ENCODE data around the gene ZNF451. TPM values are rescaled to one million over a fixed set of nuclear protein-coding genes. Genes with fewer than 3 reads are reported as not detected.

The ZNF451 gene
- total and polyA plus RNA-seq, 2 donors (not counting 3 experiments of a cell fraction or from before 2014, with no cell fraction given): 9.9 to 64.4 TPM

DNA sequence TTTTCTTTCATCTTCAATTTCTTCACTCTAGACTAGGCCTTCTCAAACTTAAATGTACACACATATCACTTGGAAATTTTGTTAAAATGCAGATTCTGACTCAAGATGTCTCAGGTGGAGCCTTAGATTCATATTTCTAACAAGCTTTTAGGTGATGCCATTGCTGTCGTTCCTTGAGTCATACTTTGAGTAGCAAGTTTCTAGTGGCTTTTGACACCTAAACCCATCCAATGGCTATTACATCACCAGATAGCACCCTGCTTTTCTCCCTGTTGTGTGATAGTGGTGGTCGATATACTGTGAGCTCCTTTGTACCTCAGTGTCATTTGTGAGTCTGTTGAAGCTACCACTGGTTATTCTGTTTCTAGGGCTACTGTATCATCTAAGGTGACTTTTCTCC lies 47.4 kb downstream of the ZNF451 start:
- FAIRE-seq (no peak), DNase-seq (ENCODE audit: low read depth, low spot score) (no peak)
- H3K36me3 ChIP-seq (ENCODE audit: control insufficient read depth in 2 of 2, extremely low read depth in 1 of 2, insufficient read depth in 2 of 2, low read length in 2 of 2): peaks cover 3 to 9% of the 10 kb centered on the region in 2 experiments
- no peak for TF ChIP-seq MYC (IDR thresholded peaks at IDR 0.05; ENCODE audit: low read depth, low read length)
- no peak for TF ChIP-seq FOS (IDR thresholded peaks at IDR 0.05; ENCODE audit: borderline replicate concordance, insufficient read depth, low read length)
- TF ChIP-seq EZH2 (IDR thresholded peaks at IDR 0.05; ENCODE audit: borderline replicate concordance, low read depth, low read length, severe bottlenecking): no peak
- TF ChIP-seq, protein P1, sequence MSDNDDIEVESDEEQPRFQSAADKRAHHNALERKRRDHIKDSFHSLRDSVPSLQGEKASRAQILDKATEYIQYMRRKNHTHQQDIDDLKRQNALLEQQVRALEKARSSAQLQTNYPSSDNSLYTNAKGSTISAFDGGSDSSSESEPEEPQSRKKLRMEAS (IDR thresholded peaks at IDR 0.05; ENCODE audit: insufficient read depth, insufficient read length): no peak
- TF ChIP-seq, protein P2, sequence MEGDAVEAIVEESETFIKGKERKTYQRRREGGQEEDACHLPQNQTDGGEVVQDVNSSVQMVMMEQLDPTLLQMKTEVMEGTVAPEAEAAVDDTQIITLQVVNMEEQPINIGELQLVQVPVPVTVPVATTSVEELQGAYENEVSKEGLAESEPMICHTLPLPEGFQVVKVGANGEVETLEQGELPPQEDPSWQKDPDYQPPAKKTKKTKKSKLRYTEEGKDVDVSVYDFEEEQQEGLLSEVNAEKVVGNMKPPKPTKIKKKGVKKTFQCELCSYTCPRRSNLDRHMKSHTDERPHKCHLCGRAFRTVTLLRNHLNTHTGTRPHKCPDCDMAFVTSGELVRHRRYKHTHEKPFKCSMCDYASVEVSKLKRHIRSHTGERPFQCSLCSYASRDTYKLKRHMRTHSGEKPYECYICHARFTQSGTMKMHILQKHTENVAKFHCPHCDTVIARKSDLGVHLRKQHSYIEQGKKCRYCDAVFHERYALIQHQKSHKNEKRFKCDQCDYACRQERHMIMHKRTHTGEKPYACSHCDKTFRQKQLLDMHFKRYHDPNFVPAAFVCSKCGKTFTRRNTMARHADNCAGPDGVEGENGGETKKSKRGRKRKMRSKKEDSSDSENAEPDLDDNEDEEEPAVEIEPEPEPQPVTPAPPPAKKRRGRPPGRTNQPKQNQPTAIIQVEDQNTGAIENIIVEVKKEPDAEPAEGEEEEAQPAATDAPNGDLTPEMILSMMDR (IDR thresholded peaks at IDR 0.05; ENCODE audit: extremely low read depth in 1 of 2, insufficient read depth in 1 of 2, low read depth in 1 of 2, low read length in 2 of 2): no peak
- ChIA-PET CTCF (no interaction called here), POLR2A (no interaction called here)
- no peak overlapping the region for H3K4me2 ChIP-seq (ENCODE audit: insufficient read depth, low read length)
- no peak overlapping the region for H3K9ac ChIP-seq (replicated peaks; ENCODE audit: extremely low read depth, insufficient read depth, low read length)
- BruUV-seq (replicated peaks): no TSS peak
- no peak overlapping the region for H2AFZ ChIP-seq (ENCODE audit: low read depth, low read length)
- no peaks in the 10 kb centered on the region for H4K20me1 ChIP-seq (replicated peaks; ENCODE audit: control insufficient read depth, extremely low read depth, insufficient read depth, low read length)
- H3K27ac ChIP-seq (ENCODE audit: insufficient read depth, low read depth, low read length): no peak overlapping the region
- dilution Hi-C loops (cut with MboI; ENCODE audit: extremely low pct_ligation_motif_present, low sequenced_read_pairs) (no loop called here), intact Hi-C loops (cut with micrococcal nuclease) (no loop called here)
- H3K27me3 ChIP-seq (ENCODE audit: control insufficient read depth in 2 of 2, insufficient read depth in 2 of 2, low read length in 2 of 2): no peaks in the 10 kb centered on the region
- no peaks in the 10 kb centered on the region for H3K79me2 ChIP-seq (ENCODE audit: control insufficient read depth, insufficient read depth, low read length)
- no peaks in the 10 kb centered on the region for H3K9me1 ChIP-seq (replicated peaks; ENCODE audit: control insufficient read depth, extremely low read depth, insufficient read depth, low read length)
- no peaks in the 10 kb centered on the region for H3K4me1 ChIP-seq (ENCODE audit: control insufficient read depth, extremely low read depth, insufficient read depth, low read length)
- no peak overlapping the region for H3K4me3 ChIP-seq (replicated peaks in 1 of 3; ENCODE audit: insufficient read depth in 1 of 3, low read depth in 1 of 3, low read length in 3 of 3)
- H3K9me3 ChIP-seq (replicated peaks; ENCODE audit: control insufficient read depth, insufficient read depth, low read length): no peaks in the 10 kb centered on the region

DNA sequence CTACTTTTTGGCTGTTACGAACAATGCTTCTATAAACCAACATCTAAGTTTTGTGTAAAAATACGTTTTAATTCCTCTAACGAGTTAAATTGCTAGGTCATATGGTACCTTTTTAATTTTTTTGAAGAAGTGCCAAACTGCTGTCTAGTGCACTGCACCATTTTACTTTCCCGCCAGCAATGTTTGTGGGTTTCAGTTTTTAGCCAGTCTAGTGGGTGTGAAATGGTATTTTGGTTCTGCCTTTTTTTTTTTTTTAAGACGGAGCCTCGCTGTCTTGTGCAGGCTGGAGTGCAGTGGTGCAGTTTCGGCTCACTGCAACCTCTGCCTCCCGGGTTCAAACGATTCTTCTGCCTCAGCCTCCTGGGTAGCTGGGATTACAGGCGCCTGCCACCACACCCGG lies 48.0 kb downstream of the ZNF451 start:
- intact Hi-C loops (cut with micrococcal nuclease): no loop called here
- ChIA-PET POLR2A (no interaction called here), CTCF (no interaction called here)

More for the DNA sequence above, 48.0 kb downstream of the ZNF451 start:
- no TSS peak for BruUV-seq (replicated peaks)
- Histone ChIP-seq H3K4me2 (ENCODE audit: insufficient read depth, low read length) (no peak overlapping the region), H3K9me3 (replicated peaks; ENCODE audit: control insufficient read depth, insufficient read depth, low read length) (no peaks in the 10 kb centered on the region), H3K9me1 (replicated peaks; ENCODE audit: control insufficient read depth, extremely low read depth, insufficient read depth, low read length) (no peaks in the 10 kb centered on the region), H3K27me3 (ENCODE audit: control insufficient read depth in 2 of 2, insufficient read depth in 2 of 2, low read length in 2 of 2) (no peaks in the 10 kb centered on the region), H2AFZ (ENCODE audit: low read depth, low read length) (no peak overlapping the region), H3K36me3 (ENCODE audit: control insufficient read depth in 2 of 2, extremely low read depth in 1 of 2, insufficient read depth in 2 of 2, low read length in 2 of 2) (peaks cover 3 to 9% of the 10 kb centered on the region in 2 experiments), H3K4me3 (replicated peaks in 1 of 3; ENCODE audit: insufficient read depth in 1 of 3, low read depth in 1 of 3, low read length in 3 of 3) (no peak overlapping the region), H3K4me1 (ENCODE audit: control insufficient read depth, extremely low read depth, insufficient read depth, low read length) (no peaks in the 10 kb centered on the region), H3K9ac (replicated peaks; ENCODE audit: extremely low read depth, insufficient read depth, low read length) (no peak overlapping the region), H4K20me1 (replicated peaks; ENCODE audit: control insufficient read depth, extremely low read depth, insufficient read depth, low read length) (no peaks in the 10 kb centered on the region), H3K79me2 (ENCODE audit: control insufficient read depth, insufficient read depth, low read length) (no peaks in the 10 kb centered on the region), H3K27ac (ENCODE audit: insufficient read depth, low read depth, low read length) (no peak overlapping the region)
- TF ChIP-seq JUN (IDR thresholded peaks at IDR 0.05; ENCODE audit: borderline replicate concordance, insufficient read depth, insufficient read length, low read depth): no peak
- no peak for TF ChIP-seq GATA2 (IDR thresholded peaks at IDR 0.05; ENCODE audit: insufficient read depth, insufficient read length, low read depth, low read length)
- no peak for TF ChIP-seq POLR2A (IDR thresholded peaks at IDR 0.05; ENCODE audit: low read depth, low read length)
- TF ChIP-seq FOS (IDR thresholded peaks at IDR 0.05; ENCODE audit: borderline replicate concordance, insufficient read depth, low read length): no peak
- TF ChIP-seq, protein P2 (IDR thresholded peaks at IDR 0.05; ENCODE audit: extremely low read depth in 1 of 2, insufficient read depth in 1 of 2, low read depth in 1 of 2, low read length in 2 of 2): no peak
- TF ChIP-seq MYC (IDR thresholded peaks at IDR 0.05; ENCODE audit: low read depth, low read length): no peak
- TF ChIP-seq EZH2 (IDR thresholded peaks at IDR 0.05; ENCODE audit: borderline replicate concordance, low read depth, low read length, severe bottlenecking): no peak
- TF ChIP-seq, protein P1 (IDR thresholded peaks at IDR 0.05; ENCODE audit: insufficient read depth, insufficient read length): no peak
- TF ChIP-seq POLR2AphosphoS5 (IDR thresholded peaks at IDR 0.05; ENCODE audit: insufficient read depth, low read depth, low read length): no peak
- dilution Hi-C loops (cut with MboI; ENCODE audit: extremely low pct_ligation_motif_present, low sequenced_read_pairs): no loop called here
- DNase-seq (ENCODE audit: low read depth, low spot score): no peak
- no peak for FAIRE-seq
